ENCODE measurements around the gene ADAMTS20. TPM values are rescaled to one million over a fixed set of nuclear protein-coding genes. Genes with fewer than 3 reads are reported as not detected.

ADAMTS20 gene
- total RNA-seq, 2 donors from 2014 or later, result 0.05 TPM; not detected in 1

DNA sequence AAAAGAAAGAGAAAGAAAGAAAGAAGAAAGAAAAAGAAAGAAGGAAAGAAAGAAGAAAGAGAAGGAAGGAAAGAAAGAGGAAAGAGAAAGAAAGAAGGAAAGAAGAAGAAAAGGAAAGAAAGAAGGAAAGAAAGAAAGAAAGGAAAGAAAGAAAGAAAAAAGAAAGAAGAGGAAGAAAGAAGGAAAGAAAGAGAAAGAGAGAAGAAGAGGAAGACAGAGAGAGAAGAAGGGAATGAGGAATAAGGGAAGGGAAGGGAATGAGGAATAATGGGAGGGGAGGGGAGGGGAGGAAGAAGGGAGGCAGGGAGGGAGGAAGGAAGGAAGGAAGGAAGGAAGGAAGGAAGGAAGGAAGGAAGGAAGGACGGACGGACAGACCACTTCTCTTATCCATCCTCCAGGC lies 246.9 kb downstream of the ADAMTS20 start:
- Mint-ChIP-seq H3K27me3 (no peaks in the 10 kb centered on the region), H3K4me3 (no peak overlapping the region), H3K27ac (no peak overlapping the region), H3K9me3 (peaks cover 8% of the 10 kb centered on the region), H3K36me3 (ENCODE audit: low read depth) (no peaks in the 10 kb centered on the region), H3K4me1 (no peaks in the 10 kb centered on the region)
- ATAC-seq (replicated peaks), result no peak

Other genes with a start within 250 kb of the ADAMTS20 start
- gene PUS7L, start 206.6 kb upstream of the ADAMTS20 start, total RNA-seq, result 10 to 100 TPM; 18.6 to 22.4 TPM
- 10 to 100 TPM; 26.3 to 29.4 TPM for gene IRAK4, start 206.7 kb upstream of the ADAMTS20 start, total RNA-seq

All from activated T-helper 17 cell treated with anti-CD3 and anti-CD28 coated beads, Interleukin-2, amount 50 U/mL, for 72 hours (primary cell).